ENCODE results near the gene RIN1. TPM values are rescaled to one million over a fixed set of nuclear protein-coding genes. Genes with fewer than 3 reads are reported as not detected.
A peak's percentile ranks its signal among the peaks of the same experiment; 100 is the strongest.

RIN1 gene
- polyA plus RNA-seq, 4 donors: 1.8 to 3.7 (median 2.9) TPM

GRCh38 chr11:66335531-66336233 is 552 bp downstream of the RIN1 start:
- DNase-seq (ENCODE audit: low read depth in 4 of 4, low spot score in 2 of 4): no peak

DNA sequence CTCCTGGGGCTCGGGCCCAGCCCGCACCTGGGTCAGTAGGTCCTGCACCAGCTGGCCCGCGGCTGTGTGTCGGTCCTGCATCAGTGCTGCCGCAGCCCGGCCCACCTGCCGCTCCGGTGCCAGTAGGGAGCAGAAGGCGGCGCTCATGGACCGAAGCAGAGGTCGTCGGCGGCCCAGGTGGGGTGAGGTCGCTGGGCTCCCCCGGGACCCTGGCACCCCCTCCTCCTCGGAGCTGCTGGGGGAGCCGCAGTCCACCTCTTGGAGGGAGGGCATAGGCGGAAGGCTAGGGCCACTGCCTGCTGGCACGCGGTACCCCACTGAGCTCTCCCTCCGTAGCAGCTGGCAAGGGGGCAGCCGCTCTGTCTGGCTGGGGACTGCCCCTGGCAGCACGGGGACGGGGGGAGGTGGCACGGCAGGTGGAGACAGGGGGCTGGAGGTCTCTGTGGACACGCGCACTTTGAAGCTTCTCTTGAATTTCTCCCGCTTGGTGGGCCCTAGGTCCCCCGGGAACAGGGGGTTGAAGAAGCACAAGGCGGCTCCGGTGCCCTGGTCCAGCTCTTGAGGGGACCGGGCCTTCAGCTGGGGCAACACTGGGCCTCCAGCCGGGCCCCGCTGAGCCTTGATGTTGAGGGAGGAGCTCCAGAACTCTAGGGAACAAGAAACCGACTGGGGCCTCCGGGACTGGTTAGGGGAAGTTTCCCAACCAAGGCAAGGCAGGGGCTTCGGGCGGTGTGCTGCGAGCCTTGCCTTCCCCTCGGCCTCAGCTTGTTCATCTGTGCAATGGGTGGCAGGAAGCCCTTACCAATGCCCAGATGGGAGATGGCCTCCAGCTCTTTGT is 1.4 kb downstream of the RIN1 start:
- no peak for DNase-seq (ENCODE audit: low read depth in 4 of 4, low spot score in 2 of 4)

- no peak for DNase-seq (ENCODE audit: low read depth in 4 of 4, low spot score in 2 of 4)
Measured at GRCh38 chr11:66333896-66334604, 2.2 kb downstream of the RIN1 start.

- no peak for DNase-seq (ENCODE audit: low read depth in 4 of 4, low spot score in 2 of 4)
Measured at GRCh38 chr11:66333220-66333877, 2.9 kb downstream of the RIN1 start.

- no peak for DNase-seq (ENCODE audit: low read depth in 4 of 4, low spot score in 2 of 4)
Measured at GRCh38 chr11:66332371-66333219, 3.6 kb downstream of the RIN1 start.

DNA sequence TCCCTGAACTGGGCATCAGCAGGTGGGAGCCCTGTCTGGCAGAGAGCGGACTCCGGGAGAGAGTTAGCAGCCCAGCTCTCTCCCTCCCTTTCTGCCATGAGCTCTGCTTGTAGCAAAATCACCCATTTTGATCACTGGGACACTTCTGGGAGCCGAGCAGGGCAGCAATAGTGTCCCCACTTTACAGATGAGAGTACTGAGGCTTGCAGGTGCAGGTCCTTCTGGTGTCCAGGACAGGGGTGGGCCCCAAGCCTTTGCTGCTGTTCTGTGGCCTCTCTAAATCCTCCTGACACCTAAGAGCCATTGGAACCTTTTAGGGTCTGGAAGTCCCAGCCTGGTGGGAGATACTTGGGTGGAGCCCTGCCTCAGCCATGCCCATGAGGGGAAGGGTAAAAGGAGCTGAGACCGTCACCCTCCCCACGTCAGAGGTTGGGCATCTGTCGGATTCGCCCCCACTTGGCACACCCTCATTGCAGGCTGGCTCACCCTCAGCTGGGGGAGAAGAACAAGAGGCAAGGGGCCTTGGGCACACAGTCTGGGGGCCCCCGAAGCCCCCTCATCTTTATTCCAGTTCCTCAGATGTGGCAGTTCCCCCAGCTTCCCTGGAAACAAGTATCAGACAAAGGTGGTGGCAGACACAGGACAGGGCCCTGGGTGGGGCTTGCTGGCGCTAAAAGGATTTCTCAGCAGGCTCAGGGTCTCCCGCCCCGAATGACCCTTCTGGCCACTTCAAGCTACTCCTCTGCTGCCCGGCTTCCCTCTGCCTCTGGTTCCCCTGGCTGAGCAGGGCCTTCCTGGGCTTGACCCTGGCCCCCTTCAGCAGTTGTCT is 4.5 kb downstream of the RIN1 start:
- DNase-seq (ENCODE audit: low read depth in 4 of 4, low spot score in 2 of 4): no peak

DNA sequence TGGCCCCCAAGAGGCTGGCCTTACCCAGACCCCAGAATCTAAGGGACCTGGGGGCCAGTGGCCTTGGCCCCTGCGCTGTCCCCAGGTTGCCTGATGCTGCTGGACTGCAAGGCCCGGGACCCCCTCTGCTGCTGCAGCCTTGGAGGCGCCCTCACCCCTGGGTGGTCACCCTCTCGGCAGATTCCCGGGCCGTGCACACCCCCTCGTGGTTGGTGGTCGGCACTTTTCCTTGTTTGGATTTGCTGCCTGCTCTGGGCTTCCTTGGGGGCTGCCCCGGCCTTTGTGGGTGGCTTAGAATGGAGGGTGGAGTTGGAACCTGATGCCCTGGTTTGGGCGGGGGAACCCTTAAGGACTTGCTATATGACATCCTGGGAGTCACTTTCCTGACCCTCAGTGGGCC is 5.3 kb downstream of the RIN1 start:
- DNase-seq (ENCODE audit: low read depth in 4 of 4, low spot score in 2 of 4): no peak

DNA sequence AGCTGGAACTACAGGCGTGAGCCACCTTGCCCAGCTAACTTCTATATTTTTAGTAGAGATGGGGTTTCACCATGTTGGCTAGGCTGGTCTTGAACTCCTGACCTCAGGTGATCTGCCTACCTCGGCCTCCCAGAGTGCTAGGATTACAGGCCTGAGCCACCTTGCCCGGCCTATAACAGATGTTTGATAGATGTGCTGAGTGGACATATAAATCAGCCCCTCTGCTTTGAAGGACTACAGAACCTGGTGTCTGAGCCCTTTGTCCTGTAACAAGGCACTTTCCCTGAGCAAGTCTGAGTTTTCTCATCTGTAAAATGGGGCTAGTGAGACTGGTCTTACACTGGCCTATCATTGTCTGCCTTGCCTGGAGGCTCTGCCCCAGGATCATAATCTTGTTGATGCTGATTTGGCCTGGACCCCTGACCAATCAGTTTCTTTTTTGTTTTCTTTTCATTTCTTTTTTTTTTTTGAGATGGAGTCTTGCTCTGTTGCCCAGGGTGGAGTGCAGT is 7.0 kb downstream of the RIN1 start:
- DNase-seq (ENCODE audit: low read depth in 4 of 4, low spot score in 2 of 4): no peak

DNA sequence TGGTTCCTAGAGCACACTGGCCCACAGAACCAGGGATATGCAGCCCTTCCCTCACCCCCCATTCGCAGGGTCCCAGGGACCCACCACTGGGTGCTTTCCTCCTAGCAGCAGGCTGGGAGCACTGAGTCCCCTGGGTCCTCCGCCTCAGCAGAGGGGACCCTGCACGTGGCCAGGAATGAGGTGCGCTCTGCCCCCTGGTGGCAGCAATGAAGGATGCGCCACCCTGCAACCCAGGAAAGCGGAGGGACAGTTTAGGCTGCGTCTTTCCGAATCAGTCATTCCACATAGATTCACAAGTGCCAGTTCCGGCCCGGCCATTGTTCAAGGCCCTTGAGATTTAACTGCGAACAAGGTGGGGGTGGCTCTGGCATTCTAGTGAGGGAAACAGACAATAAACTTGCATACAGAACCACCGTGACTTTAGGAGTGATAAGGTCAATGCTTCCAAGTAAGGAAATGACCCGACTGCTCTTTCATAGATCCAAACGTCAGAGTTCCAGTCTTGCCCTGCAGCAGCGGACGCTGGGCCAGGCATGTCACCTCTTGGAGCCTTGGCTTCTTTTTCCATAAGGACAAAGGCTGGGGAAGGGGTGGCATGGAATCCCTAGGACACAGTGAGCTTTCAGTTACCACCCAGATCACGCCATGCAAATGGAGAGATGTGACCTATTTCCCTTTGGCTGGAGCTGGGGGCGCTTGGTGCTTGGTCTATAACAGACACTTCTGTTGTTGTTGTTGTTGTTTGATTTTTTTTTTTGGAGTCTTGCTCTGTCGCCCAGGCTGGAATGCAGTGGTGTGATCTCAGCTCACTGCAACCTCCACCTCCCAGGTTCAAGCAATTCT is 7.7 kb downstream of the RIN1 start:
- DNase-seq (ENCODE audit: low read depth in 4 of 4, low spot score in 2 of 4): peak in 1 of 4 donors; percentile 66

DNA sequence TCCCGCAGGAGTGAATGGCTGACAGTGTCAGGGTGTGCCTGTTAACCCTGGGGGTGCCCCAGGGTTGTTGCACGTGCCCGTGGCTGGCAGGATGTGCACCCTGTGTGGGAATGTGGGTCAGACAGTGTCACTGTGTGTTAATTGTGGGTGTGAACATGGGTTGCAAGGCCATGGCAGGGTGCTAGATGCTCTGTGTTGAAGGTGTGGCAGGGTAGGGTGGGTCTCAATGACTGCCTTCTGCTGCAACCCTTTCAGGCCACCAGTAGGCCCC is 8.3 kb downstream of the RIN1 start:
- no peak for DNase-seq (ENCODE audit: low read depth in 4 of 4, low spot score in 2 of 4)

DNA sequence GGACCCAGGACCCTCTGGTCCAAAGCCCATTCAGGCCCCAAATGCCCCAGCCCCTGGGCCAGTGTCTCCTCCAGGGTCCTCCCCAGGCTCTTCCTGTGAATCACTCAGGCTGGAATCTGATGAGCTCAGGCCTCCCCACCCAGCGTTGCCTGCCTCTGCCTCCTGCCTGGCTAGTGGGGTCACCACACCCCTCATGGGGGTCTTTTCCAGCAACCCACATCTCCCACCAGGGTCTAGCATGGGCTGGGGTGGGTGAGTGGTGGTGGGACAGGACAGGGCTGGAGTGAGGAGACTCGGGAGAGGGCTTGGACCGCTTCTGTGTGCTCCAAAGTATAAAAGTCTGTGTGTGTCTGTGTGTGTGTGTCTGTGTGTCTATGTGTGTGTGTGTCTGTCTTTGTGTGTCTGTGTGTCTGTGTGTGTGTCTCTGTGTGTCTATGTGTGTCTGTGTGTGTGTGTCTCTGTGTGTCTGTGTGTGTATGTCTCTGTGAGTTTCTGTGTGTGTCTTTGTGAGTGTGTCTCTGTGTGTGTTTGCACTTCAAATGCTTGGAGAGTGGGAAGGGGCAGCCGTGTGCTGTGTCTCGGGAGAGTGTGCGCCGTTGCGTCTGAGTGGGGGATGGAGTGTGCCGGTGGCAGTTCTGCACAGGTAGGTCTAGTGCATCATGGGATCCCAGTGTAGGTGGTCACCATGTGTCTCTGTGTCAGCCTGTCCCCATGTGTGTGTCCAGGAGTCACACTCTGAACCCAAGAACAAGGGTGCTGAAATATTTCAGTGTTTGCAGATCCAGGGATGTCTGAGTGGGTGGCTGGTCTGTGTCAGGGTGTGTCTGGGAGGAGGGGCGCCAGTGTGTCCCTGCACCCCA is 8.8 kb downstream of the RIN1 start:
- DNase-seq (ENCODE audit: low read depth in 4 of 4, low spot score in 2 of 4): no peak

DNA sequence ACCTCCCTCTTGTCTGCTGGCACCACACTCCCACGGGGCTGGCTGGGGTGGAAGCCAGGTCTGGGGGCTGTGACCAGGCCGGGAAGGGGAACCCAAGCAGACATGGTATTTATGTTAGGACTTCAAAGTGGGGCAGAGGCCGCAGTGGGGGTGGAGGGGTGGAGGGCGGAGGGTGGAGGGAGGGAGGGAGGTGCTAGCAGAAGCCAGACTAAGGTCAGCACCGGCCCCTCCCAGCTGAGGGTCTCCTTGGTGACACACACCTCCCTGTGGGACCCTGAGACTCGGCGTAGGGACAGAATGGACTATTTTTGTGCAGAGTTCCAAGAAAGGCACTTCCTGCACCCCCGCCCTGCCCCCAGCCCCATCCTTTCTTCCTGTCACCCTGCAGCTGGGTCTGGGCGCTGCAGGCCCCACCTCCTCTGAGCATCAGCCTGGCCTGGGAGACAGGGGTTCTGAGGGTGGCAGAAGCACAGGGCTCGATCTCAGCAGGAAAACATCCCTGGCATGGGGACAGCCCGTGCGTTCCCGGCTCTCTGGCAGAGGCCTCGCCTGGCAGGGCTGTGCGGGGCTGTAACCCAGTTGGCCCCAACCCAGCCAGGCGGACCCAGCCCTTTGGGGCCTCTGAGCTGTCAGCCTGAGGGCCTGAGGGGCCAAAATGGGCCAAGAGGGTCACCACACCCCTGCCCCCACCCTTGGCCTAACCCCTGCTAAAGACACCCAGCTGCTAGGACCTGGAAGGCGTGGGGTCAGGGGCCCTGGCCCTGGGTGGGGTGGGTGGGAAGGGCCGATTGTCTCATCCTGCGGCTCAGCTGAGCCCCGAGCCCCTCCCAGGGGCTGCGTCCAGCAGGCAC is 9.7 kb downstream of the RIN1 start:
- DNase-seq (ENCODE audit: low read depth in 4 of 4, low spot score in 2 of 4): no peak

DNA sequence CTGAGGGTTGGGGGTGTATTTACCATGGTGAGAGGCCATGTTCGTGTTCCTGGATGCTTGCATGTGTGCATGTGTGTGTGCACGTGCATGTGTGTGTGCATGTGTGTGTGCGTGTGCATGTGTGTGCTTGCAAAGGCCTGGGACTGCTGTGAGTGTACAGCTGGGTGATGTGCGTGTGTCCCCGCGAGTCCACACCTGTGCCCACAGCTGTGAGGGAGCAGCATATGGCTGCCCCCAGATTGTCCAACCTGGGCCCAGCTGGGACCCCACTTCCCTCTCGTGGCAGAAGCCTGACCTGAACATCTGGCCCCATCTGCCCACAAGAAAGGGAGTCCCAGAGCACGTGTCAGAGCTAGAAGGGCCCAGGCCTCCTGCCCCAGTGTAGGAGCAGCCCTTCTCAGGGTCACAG is 11.0 kb downstream of the RIN1 start:
- DNase-seq (ENCODE audit: low read depth in 4 of 4, low spot score in 2 of 4): no peak

DNA sequence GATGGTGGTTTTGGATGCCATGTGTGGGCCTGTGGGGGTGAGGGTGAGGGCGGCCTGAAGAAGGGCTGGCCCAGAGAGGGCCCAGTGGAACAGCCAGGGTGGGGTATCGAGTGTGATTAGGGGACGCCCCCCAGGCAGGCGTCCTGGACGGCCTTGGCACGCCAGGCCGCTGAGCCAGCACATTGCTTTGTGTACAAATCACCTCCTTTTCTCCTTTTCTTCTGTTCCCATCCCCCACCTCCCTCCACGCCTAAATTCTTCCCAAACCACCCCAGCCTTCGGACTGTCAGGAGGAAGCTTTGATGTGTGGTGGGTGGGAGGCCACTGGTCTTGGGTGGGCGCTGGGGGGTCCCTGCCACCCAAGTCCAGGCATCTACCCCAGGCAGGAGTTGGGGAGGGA is 11.6 kb downstream of the RIN1 start:
- no peak for DNase-seq (ENCODE audit: low read depth in 4 of 4, low spot score in 2 of 4)

GRCh38 chr11:66323684-66324083 is 12.6 kb downstream of the RIN1 start:
- no peak for DNase-seq (ENCODE audit: low read depth in 4 of 4, low spot score in 2 of 4)

GRCh38 chr11:66322732-66323427 is 13.4 kb downstream of the RIN1 start:
- no peak for DNase-seq (ENCODE audit: low read depth in 4 of 4, low spot score in 2 of 4)

Data from left renal cortex interstitium (tissue), 4 donors.